Memory B cell (primary cell): ENCODE results near the gene KRT20.

Experiments
- ATAC-seq: fragments of 150-1000 bp; cut with Tn5 transposase; 2 replicates; pipeline ENCODE4 v1.10.0; 2021; ENCODE audit warnings: low read depth, mild to moderate bottlenecking, moderate library complexity
- DNase-seq, 2 donors: peaks; one replicate each; pipeline ENCODE4 v3.0.0; 2022; ENCODE audit warnings: low spot score in 2 of 2
- H3K27ac Mint-ChIP-seq: one replicate; pipeline ENCODE4 v1.8.0; 2022; ENCODE audit warnings: mild to moderate bottlenecking, moderate library complexity, mixed read lengths
- H3K27me3 Mint-ChIP-seq: one replicate; pipeline ENCODE4 v1.8.0; 2022; ENCODE audit warnings: mixed read lengths
- H3K36me3 Mint-ChIP-seq: one replicate; pipeline ENCODE4 v1.8.0; 2022; ENCODE audit warnings: mild to moderate bottlenecking, mixed read lengths
- H3K4me1 Mint-ChIP-seq: one replicate; pipeline ENCODE4 v1.8.0; 2022; ENCODE audit warnings: mixed read lengths
- H3K4me3 Mint-ChIP-seq: one replicate; pipeline ENCODE4 v1.8.0; 2022; ENCODE audit warnings: mild to moderate bottlenecking, moderate library complexity, mixed read lengths
- H3K9me3 Mint-ChIP-seq: one replicate; pipeline ENCODE4 v1.8.0; 2022; ENCODE audit warnings: mixed read lengths

Gene KRT20

GRCh38 chr17:40852364-40852763 lies 32.7 kb downstream of the KRT20 start:
- H3K27ac Mint-ChIP-seq: no peak overlapping the region
- H3K4me1 Mint-ChIP-seq: no peaks in the 10 kb centered on the region
- H3K36me3 Mint-ChIP-seq: no peaks in the 10 kb centered on the region
- no peak overlapping the region for H3K4me3 Mint-ChIP-seq
- no peak for DNase-seq
- no peak for ATAC-seq
- peaks cover 13% of the 10 kb centered on the region for H3K27me3 Mint-ChIP-seq
- H3K9me3 Mint-ChIP-seq: no peaks in the 10 kb centered on the region

- DNase-seq: no peak
- no peak overlapping the region for H3K27ac Mint-ChIP-seq
- H3K4me3 Mint-ChIP-seq: no peak overlapping the region
- ATAC-seq: no peak
- H3K4me1 Mint-ChIP-seq: no peaks in the 10 kb centered on the region
- H3K36me3 Mint-ChIP-seq: no peaks in the 10 kb centered on the region
- no peaks in the 10 kb centered on the region for H3K9me3 Mint-ChIP-seq
- H3K27me3 Mint-ChIP-seq: peaks cover 18% of the 10 kb centered on the region
Measured at GRCh38 chr17:40850293-40850972, 34.6 kb downstream of the KRT20 start.

- ATAC-seq: no peak
- Mint-ChIP-seq H3K27ac (no peak overlapping the region), H3K36me3 (no peaks in the 10 kb centered on the region), H3K27me3 (peaks cover 21% of the 10 kb centered on the region), H3K4me3 (no peak overlapping the region), H3K9me3 (no peaks in the 10 kb centered on the region), H3K4me1 (no peaks in the 10 kb centered on the region)
- DNase-seq: no peak
Measured at GRCh38 chr17:40849723-40850122, 35.3 kb downstream of the KRT20 start.

- Mint-ChIP-seq H3K27ac (no peak overlapping the region), H3K36me3 (no peaks in the 10 kb centered on the region), H3K9me3 (no peaks in the 10 kb centered on the region), H3K27me3 (peaks cover 21% of the 10 kb centered on the region), H3K4me3 (no peak overlapping the region), H3K4me1 (no peaks in the 10 kb centered on the region)
- DNase-seq (no peak), ATAC-seq (no peak)
Measured at GRCh38 chr17:40848583-40849235, 36.3 kb downstream of the KRT20 start.

GRCh38 chr17:40846515-40847144 lies 38.4 kb downstream of the KRT20 start:
- Mint-ChIP-seq H3K27me3 (peaks cover 20% of the 10 kb centered on the region), H3K4me1 (no peaks in the 10 kb centered on the region), H3K4me3 (no peak overlapping the region), H3K9me3 (no peaks in the 10 kb centered on the region), H3K36me3 (no peaks in the 10 kb centered on the region), H3K27ac (no peak overlapping the region)
- no peak for ATAC-seq
- no peak for DNase-seq

GRCh38 chr17:40844671-40845107 lies 40.4 kb downstream of the KRT20 start:
- H3K27ac Mint-ChIP-seq: no peak overlapping the region
- ATAC-seq (no peak), DNase-seq (no peak)
- H3K9me3 Mint-ChIP-seq: no peaks in the 10 kb centered on the region
- H3K4me1 Mint-ChIP-seq: no peaks in the 10 kb centered on the region
- H3K4me3 Mint-ChIP-seq: no peak overlapping the region
- H3K27me3 Mint-ChIP-seq: peaks cover 20% of the 10 kb centered on the region
- H3K36me3 Mint-ChIP-seq: no peaks in the 10 kb centered on the region

- peaks cover 19% of the 10 kb centered on the region for H3K27me3 Mint-ChIP-seq
- H3K4me1 Mint-ChIP-seq: no peaks in the 10 kb centered on the region
- no peak for ATAC-seq
- H3K9me3 Mint-ChIP-seq: no peaks in the 10 kb centered on the region
- H3K4me3 Mint-ChIP-seq: no peak overlapping the region
- no peak for DNase-seq
- no peak overlapping the region for H3K27ac Mint-ChIP-seq
- H3K36me3 Mint-ChIP-seq: no peaks in the 10 kb centered on the region
Measured at GRCh38 chr17:40843242-40843641, 41.8 kb downstream of the KRT20 start.

- no peak overlapping the region for H3K27ac Mint-ChIP-seq
- no peak overlapping the region for H3K4me3 Mint-ChIP-seq
- no peaks in the 10 kb centered on the region for H3K9me3 Mint-ChIP-seq
- H3K4me1 Mint-ChIP-seq: no peaks in the 10 kb centered on the region
- no peak for ATAC-seq
- H3K36me3 Mint-ChIP-seq: no peaks in the 10 kb centered on the region
- peaks cover 19% of the 10 kb centered on the region for H3K27me3 Mint-ChIP-seq
- no peak for DNase-seq
Measured at GRCh38 chr17:40841246-40841645, 43.8 kb downstream of the KRT20 start.

GRCh38 chr17:40839194-40839593 lies 45.8 kb downstream of the KRT20 start:
- Mint-ChIP-seq H3K9me3 (no peaks in the 10 kb centered on the region), H3K27me3 (peaks cover 9% of the 10 kb centered on the region), H3K4me1 (no peaks in the 10 kb centered on the region), H3K36me3 (peaks cover 12% of the 10 kb centered on the region), H3K4me3 (no peak overlapping the region), H3K27ac (no peak overlapping the region)
- DNase-seq (no peak), ATAC-seq (no peak)

- no peaks in the 10 kb centered on the region for H3K27me3 Mint-ChIP-seq
- peaks cover 3% of the 10 kb centered on the region for H3K4me1 Mint-ChIP-seq
- peaks cover 14% of the 10 kb centered on the region for H3K36me3 Mint-ChIP-seq
- H3K27ac Mint-ChIP-seq: no peak overlapping the region
- DNase-seq (no peak), ATAC-seq (no peak)
- no peak overlapping the region for H3K4me3 Mint-ChIP-seq
- H3K9me3 Mint-ChIP-seq: no peaks in the 10 kb centered on the region
Measured at GRCh38 chr17:40836020-40836419, 49.0 kb downstream of the KRT20 start.

- ATAC-seq (no peak), DNase-seq (no peak)
- Mint-ChIP-seq H3K27me3 (no peaks in the 10 kb centered on the region), H3K4me3 (no peak overlapping the region), H3K36me3 (peaks cover 18% of the 10 kb centered on the region), H3K4me1 (peaks cover 3% of the 10 kb centered on the region), H3K27ac (no peak overlapping the region), H3K9me3 (peaks cover 2% of the 10 kb centered on the region)
Measured at GRCh38 chr17:40833882-40834281, 51.2 kb downstream of the KRT20 start.

- H3K27me3 Mint-ChIP-seq: peaks cover 2% of the 10 kb centered on the region
- peaks cover 2% of the 10 kb centered on the region for H3K9me3 Mint-ChIP-seq
- ATAC-seq (no peak), DNase-seq (no peak)
- H3K4me3 Mint-ChIP-seq: no peak overlapping the region
- H3K36me3 Mint-ChIP-seq: peaks cover 25% of the 10 kb centered on the region
- H3K27ac Mint-ChIP-seq: no peak overlapping the region
- peaks cover 3% of the 10 kb centered on the region for H3K4me1 Mint-ChIP-seq
Measured at GRCh38 chr17:40832840-40833239, 52.2 kb downstream of the KRT20 start.

GRCh38 chr17:40830085-40830776 lies 54.8 kb downstream of the KRT20 start:
- Mint-ChIP-seq H3K9me3 (peaks cover 4% of the 10 kb centered on the region), H3K4me1 (peaks cover 3% of the 10 kb centered on the region), H3K27ac (no peak overlapping the region), H3K4me3 (no peak overlapping the region), H3K27me3 (peaks cover 9% of the 10 kb centered on the region), H3K36me3 (peaks cover 30% of the 10 kb centered on the region)
- ATAC-seq (no peak), DNase-seq (no peak)

- Mint-ChIP-seq H3K27ac (no peak overlapping the region), H3K27me3 (peaks cover 9% of the 10 kb centered on the region), H3K4me3 (no peak overlapping the region), H3K4me1 (peaks cover 5% of the 10 kb centered on the region), H3K36me3 (peaks cover 23% of the 10 kb centered on the region), H3K9me3 (peaks cover 4% of the 10 kb centered on the region)
- ATAC-seq (no peak), DNase-seq (no peak)
Measured at GRCh38 chr17:40828454-40829044, 56.5 kb downstream of the KRT20 start.
